Trophoblast cell (in vitro differentiated cells and primary cell): ENCODE results near the gene PPP1R8.

Source experiments
- DNase-seq, 2 donors: peaks; one replicate each; pipeline ENCODE4 v3.0.0-alpha.2; 2016
- H2AFZ ChIP-seq: 2 replicates; pipeline ENCODE4 v1.6.1; 2013; ENCODE audit warnings: low read length, moderate library complexity, mild to moderate bottlenecking; ENCODE audit not compliant: insufficient read depth, poor library complexity
- H2AK5ac ChIP-seq: 2 replicates; pipeline ENCODE4 v1.6.1; 2013; ENCODE audit warnings: mild to moderate bottlenecking, low read length
- H2BK120ac ChIP-seq: 2 replicates; pipeline ENCODE4 v1.6.1; 2013; ENCODE audit warnings: low read length, mild to moderate bottlenecking, moderate library complexity; ENCODE audit not compliant: insufficient read depth, poor library complexity
- H2BK12ac ChIP-seq: 2 replicates; pipeline ENCODE4 v1.6.1; 2013; ENCODE audit warnings: mild to moderate bottlenecking, low read length, moderate library complexity
- H2BK5ac ChIP-seq: 2 replicates; pipeline ENCODE4 v1.6.1; 2013; ENCODE audit warnings: low read length, low read depth, moderate library complexity, mild to moderate bottlenecking; ENCODE audit not compliant: poor library complexity
- H3K14ac ChIP-seq: 2 replicates; pipeline ENCODE4 v1.6.1; 2013; ENCODE audit warnings: mild to moderate bottlenecking, low read length
- H3K18ac ChIP-seq: 2 replicates; pipeline ENCODE4 v1.6.1; 2013; ENCODE audit warnings: mild to moderate bottlenecking, low read length
- H3K23ac ChIP-seq: 2 replicates; pipeline ENCODE4 v1.6.1; 2013; ENCODE audit warnings: low read length
- H3K27ac ChIP-seq: 2 replicates; pipeline ENCODE4 v1.5.1; 2013; ENCODE audit warnings: low read depth, mild to moderate bottlenecking, inconsistent platforms, low read length, moderate library complexity
- H3K27me3 ChIP-seq: 2 replicates; pipeline ENCODE4 v1.6.1; 2013; ENCODE audit warnings: inconsistent platforms, mild to moderate bottlenecking, low read length, moderate library complexity; ENCODE audit not compliant: insufficient read depth
- H3K36me3 ChIP-seq, 2 experiments: 1 replicate in 1 of 2; 2 replicates in 1 of 2; pipeline ENCODE4 v1.6.1; 2013; ENCODE audit warnings: low read length in 2 of 2, mild to moderate bottlenecking in 2 of 2, moderate library complexity in 1 of 2; ENCODE audit not compliant: insufficient read depth in 2 of 2, control insufficient read depth in 1 of 2
- H3K4ac ChIP-seq: 2 replicates; pipeline ENCODE4 v1.6.1; 2013; ENCODE audit warnings: low read depth, mild to moderate bottlenecking, low read length, moderate library complexity
- H3K4me1 ChIP-seq, 2 experiments: 1 replicate in 1 of 2; 2 replicates in 1 of 2; pipeline ENCODE4 v1.6.1; 2013; ENCODE audit warnings: low read length in 2 of 2, mild to moderate bottlenecking in 2 of 2, moderate library complexity in 1 of 2; ENCODE audit not compliant: insufficient read depth in 2 of 2, control insufficient read depth in 1 of 2
- H3K4me2 ChIP-seq: 2 replicates; pipeline ENCODE4 v1.6.1; 2013; ENCODE audit warnings: inconsistent platforms, mild to moderate bottlenecking, low read length, moderate library complexity
- H3K4me3 ChIP-seq: 2 replicates; pipeline ENCODE4 v1.5.1; 2013; ENCODE audit warnings: mild to moderate bottlenecking, low read depth, low read length, inconsistent platforms
- H3K79me1 ChIP-seq: one replicate; pipeline ENCODE4 v1.6.1; 2013; ENCODE audit warnings: low read length
- H3K79me2 ChIP-seq: 2 replicates; pipeline ENCODE4 v1.6.1; 2013; ENCODE audit warnings: low read length, mild to moderate bottlenecking; ENCODE audit not compliant: control insufficient read depth, insufficient read depth, poor library complexity
- H3K9ac ChIP-seq: 2 replicates; pipeline ENCODE4 v1.6.1; 2013; ENCODE audit warnings: mild to moderate bottlenecking, low read length
- H3K9me3 ChIP-seq: 2 replicates; pipeline ENCODE4 v1.6.1; 2013; ENCODE audit warnings: low read depth, mild to moderate bottlenecking, control low read depth, inconsistent platforms, low read length; ENCODE audit not compliant: insufficient read depth
- H4K12ac ChIP-seq: 2 replicates; pipeline ENCODE4 v1.6.1; 2013; ENCODE audit warnings: low read depth, mild to moderate bottlenecking, low read length, moderate library complexity
- H4K8ac ChIP-seq: 2 replicates; pipeline ENCODE4 v1.6.1; 2013; ENCODE audit warnings: low read depth, mild to moderate bottlenecking, low read length, moderate library complexity
- H4K91ac ChIP-seq: one replicate; pipeline ENCODE4 v1.6.1; 2013; ENCODE audit warnings: low read depth, mild to moderate bottlenecking, low read length, moderate library complexity
- WGBS: extraction: QIAGEN DNeasy Blood & Tissue Kit; methylation state at CpG from one replicate; pipeline ENCODE4 v1.1.7; 2013; ENCODE audit warnings: missing lambda C conversion rate; ENCODE audit not compliant: insufficient read length, insufficient coverage; ENCODE audit errors: extremely low coverage; 5-methylcytosine and 5-hydroxymethylcytosine counted together

Gene PPP1R8

GRCh38 chr1:27877115-27877416, 46.5 kb downstream of the PPP1R8 start:
- no peak overlapping the region for H2BK5ac ChIP-seq
- no peak overlapping the region for H3K4ac ChIP-seq
- H2BK120ac ChIP-seq = no peak overlapping the region
- H4K12ac ChIP-seq = no peak overlapping the region
- H4K91ac ChIP-seq = no peak overlapping the region
- H3K4me2 ChIP-seq = no peak overlapping the region
- peaks cover 5 to 9% of the 10 kb centered on the region in 2 experiments for H3K4me1 ChIP-seq
- H3K27ac ChIP-seq = no peak overlapping the region
- no peaks in the 10 kb centered on the region for H3K9me3 ChIP-seq
- H3K27me3 ChIP-seq = no peaks in the 10 kb centered on the region
- no CpG with 5 or more reads among the region's 2 CpGs for WGBS
- no peaks in the 10 kb centered on the region for H3K36me3 ChIP-seq
- no peak overlapping the region for H3K18ac ChIP-seq
- H3K79me2 ChIP-seq = no peaks in the 10 kb centered on the region
- no peak overlapping the region for H4K8ac ChIP-seq
- no peak for DNase-seq
- no peak overlapping the region for H3K4me3 ChIP-seq
- H2AFZ ChIP-seq = no peak overlapping the region
- H3K23ac ChIP-seq = no peak overlapping the region
- H3K14ac ChIP-seq = no peak overlapping the region
- H2BK12ac ChIP-seq = no peak overlapping the region
- H2AK5ac ChIP-seq = no peak overlapping the region
- H3K79me1 ChIP-seq = no peaks in the 10 kb centered on the region
- no peak overlapping the region for H3K9ac ChIP-seq

GRCh38 chr1:27878039-27878438, 47.5 kb downstream of the PPP1R8 start:
- Histone ChIP-seq H3K4me1 (peaks cover 0 to 1% of the 10 kb centered on the region in 2 experiments), H2BK5ac (no peak overlapping the region), H2AFZ (no peak overlapping the region), H3K9me3 (no peaks in the 10 kb centered on the region), H3K27me3 (no peaks in the 10 kb centered on the region), H4K8ac (no peak overlapping the region), H3K23ac (no peak overlapping the region), H3K4me3 (no peak overlapping the region), H3K36me3 (no peaks in the 10 kb centered on the region), H4K91ac (no peak overlapping the region), H2BK120ac (no peak overlapping the region), H3K79me1 (no peaks in the 10 kb centered on the region), H3K27ac (no peak overlapping the region), H3K4me2 (no peak overlapping the region), H3K4ac (no peak overlapping the region), H3K14ac (no peak overlapping the region), H3K9ac (no peak overlapping the region), H3K18ac (no peak overlapping the region), H3K79me2 (no peaks in the 10 kb centered on the region), H4K12ac (no peak overlapping the region), H2BK12ac (no peak overlapping the region), H2AK5ac (no peak overlapping the region)
- WGBS = no CpG with 5 or more reads among the region's 4 CpGs
- no peak for DNase-seq

- H3K27ac ChIP-seq = no peak overlapping the region
- H4K12ac ChIP-seq = no peak overlapping the region
- H4K8ac ChIP-seq = no peak overlapping the region
- no CpG with 5 or more reads among the region's 8 CpGs for WGBS
- H3K4me3 ChIP-seq = no peak overlapping the region
- H2AFZ ChIP-seq = no peak overlapping the region
- H3K27me3 ChIP-seq = no peaks in the 10 kb centered on the region
- no peak overlapping the region for H3K9ac ChIP-seq
- H3K14ac ChIP-seq = no peak overlapping the region
- H3K79me2 ChIP-seq = no peaks in the 10 kb centered on the region
- H3K4ac ChIP-seq = no peak overlapping the region
- no peak for DNase-seq
- no peak overlapping the region for H3K23ac ChIP-seq
- no peaks in the 10 kb centered on the region for H3K4me1 ChIP-seq
- peaks cover 0 to 2% of the 10 kb centered on the region in 2 experiments for H3K36me3 ChIP-seq
- H4K91ac ChIP-seq = no peak overlapping the region
- H3K18ac ChIP-seq = no peak overlapping the region
- no peaks in the 10 kb centered on the region for H3K9me3 ChIP-seq
- no peak overlapping the region for H2AK5ac ChIP-seq
- H2BK5ac ChIP-seq = no peak overlapping the region
- H2BK12ac ChIP-seq = no peak overlapping the region
- H2BK120ac ChIP-seq = no peak overlapping the region
- H3K4me2 ChIP-seq = no peak overlapping the region
- H3K79me1 ChIP-seq = no peaks in the 10 kb centered on the region
Observed at GRCh38 chr1:27878787-27879335, 48.3 kb downstream of the PPP1R8 start.

- Histone ChIP-seq H3K79me2 (no peaks in the 10 kb centered on the region), H3K4me3 (no peak overlapping the region), H3K27ac (no peak overlapping the region), H2BK5ac (no peak overlapping the region), H2BK12ac (no peak overlapping the region), H2AK5ac (no peak overlapping the region), H3K4me1 (no peaks in the 10 kb centered on the region), H3K23ac (no peak overlapping the region), H3K4me2 (no peak overlapping the region), H3K36me3 (peaks cover 0 to 5% of the 10 kb centered on the region in 2 experiments), H3K18ac (no peak overlapping the region), H4K12ac (no peak overlapping the region), H3K27me3 (no peaks in the 10 kb centered on the region), H3K79me1 (no peaks in the 10 kb centered on the region), H4K91ac (no peak overlapping the region), H3K9me3 (peaks cover 2% of the 10 kb centered on the region), H2BK120ac (no peak overlapping the region), H3K4ac (no peak overlapping the region), H2AFZ (no peak overlapping the region), H3K9ac (no peak overlapping the region), H3K14ac (no peak overlapping the region), H4K8ac (no peak overlapping the region)
- WGBS = no CpG with 5 or more reads among the region's 10 CpGs
- DNase-seq = no peak
Observed at GRCh38 chr1:27879374-27880082, 48.9 kb downstream of the PPP1R8 start.
